ENCODE results near the gene PDLIM7. TPM values are rescaled to one million over a fixed set of nuclear protein-coding genes. Genes with fewer than 3 reads are reported as not detected.

The PDLIM7 gene
- total and polyA plus RNA-seq, 2 donors = 102 to 728 TPM

DNA sequence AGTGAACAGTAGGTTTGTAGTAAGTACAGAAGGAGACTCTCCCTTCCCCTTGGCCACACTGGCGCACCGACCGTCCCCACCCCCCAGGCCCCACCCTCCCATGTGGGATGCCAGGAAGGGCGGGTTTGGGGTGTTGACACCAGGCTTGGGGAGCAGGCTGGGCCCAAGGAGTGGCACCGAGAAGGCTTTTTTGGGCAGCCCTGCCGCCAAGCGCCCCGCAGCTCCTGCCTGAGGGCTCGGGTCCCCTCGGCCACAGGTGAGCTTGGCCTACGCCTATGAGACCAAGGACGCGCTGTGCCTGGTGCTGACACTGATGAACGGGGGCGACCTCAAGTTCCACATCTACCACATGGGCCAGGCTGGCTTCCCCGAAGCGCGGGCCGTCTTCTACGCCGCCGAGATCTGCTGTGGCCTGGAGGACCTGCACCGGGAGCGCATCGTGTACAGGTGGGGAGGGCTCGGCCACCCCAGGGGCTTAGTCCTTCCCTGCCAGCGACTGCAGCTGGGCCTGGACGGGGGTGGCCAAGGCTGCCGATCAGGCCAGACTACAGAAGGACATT is 63.7 kb downstream of the PDLIM7 start:
- Histone ChIP-seq H3K36me3 (ENCODE audit: insufficient read depth) (peaks cover 3% of the 10 kb centered on the region), H3K27ac (ENCODE audit: low read depth) (no peak overlapping the region), H3K4me1 (ENCODE audit: insufficient read depth) (peaks cover 2% of the 10 kb centered on the region), H3K4me3 (ENCODE audit: low read depth, low read length) (no peak overlapping the region)
- DNase-seq (ENCODE audit: extremely low spot score) = no peak
- 93% methylated on average over 29 of the region's 29 CpGs for WGBS

Other genes with a start within 250 kb of the PDLIM7 start
- gene RAB24, start 193.9 kb downstream of the PDLIM7 start, total RNA-seq = 9.7 TPM
- 50.6 TPM for gene RAB24, start 193.9 kb downstream of the PDLIM7 start, polyA plus RNA-seq
- gene PRELID1, start 193.8 kb downstream of the PDLIM7 start, total RNA-seq = 40.8 TPM
- gene PRELID1, start 193.8 kb downstream of the PDLIM7 start, polyA plus RNA-seq = 122 TPM
- 11.3 TPM for gene MXD3, start 185.7 kb downstream of the PDLIM7 start, total RNA-seq
- 4.0 TPM for gene MXD3, start 185.7 kb downstream of the PDLIM7 start, polyA plus RNA-seq
- 101 TPM for gene LMAN2, start 145.9 kb downstream of the PDLIM7 start, total RNA-seq
- gene LMAN2, start 145.9 kb downstream of the PDLIM7 start, polyA plus RNA-seq = 209 TPM
- gene RGS14, start 139.7 kb downstream of the PDLIM7 start, total RNA-seq = 4.7 TPM
- 16.4 TPM for gene RGS14, start 139.7 kb downstream of the PDLIM7 start, polyA plus RNA-seq
- not detected for gene SLC34A1, start 113.2 kb downstream of the PDLIM7 start, total RNA-seq
- gene SLC34A1, start 113.2 kb downstream of the PDLIM7 start, polyA plus RNA-seq = 0.04 TPM
- not detected for gene PFN3, start 96.9 kb downstream of the PDLIM7 start, total RNA-seq
- not detected for gene PFN3, start 96.9 kb downstream of the PDLIM7 start, polyA plus RNA-seq
- gene F12, start 88.0 kb downstream of the PDLIM7 start, total RNA-seq = not detected
- 1.1 TPM for gene F12, start 88.0 kb downstream of the PDLIM7 start, polyA plus RNA-seq
- 13.4 TPM for gene GRK6, start 70.9 kb downstream of the PDLIM7 start, total RNA-seq
- 27.7 TPM for gene GRK6, start 70.9 kb downstream of the PDLIM7 start, polyA plus RNA-seq
- gene PRR7, start 50.8 kb downstream of the PDLIM7 start, total RNA-seq = 0.58 TPM
- gene PRR7, start 50.8 kb downstream of the PDLIM7 start, polyA plus RNA-seq = 2.4 TPM
- 53.9 TPM for gene DBN1, start 24.0 kb downstream of the PDLIM7 start, total RNA-seq
- 96.5 TPM for gene DBN1, start 24.0 kb downstream of the PDLIM7 start, polyA plus RNA-seq
- gene DOK3, start 12.2 kb upstream of the PDLIM7 start, total RNA-seq = 2.9 TPM
- gene DOK3, start 12.2 kb upstream of the PDLIM7 start, polyA plus RNA-seq = 8.5 TPM
- gene DDX41, start 19.4 kb upstream of the PDLIM7 start, total RNA-seq = 27.4 TPM
- 65.6 TPM for gene DDX41, start 19.4 kb upstream of the PDLIM7 start, polyA plus RNA-seq
- 22.8 TPM for gene FAM193B, start 57.0 kb upstream of the PDLIM7 start, total RNA-seq
- 66.7 TPM for gene FAM193B, start 57.0 kb upstream of the PDLIM7 start, polyA plus RNA-seq
- gene TMED9, start 94.6 kb upstream of the PDLIM7 start, total RNA-seq = 50.9 TPM
- 136 TPM for gene TMED9, start 94.6 kb upstream of the PDLIM7 start, polyA plus RNA-seq
- gene B4GALT7, start 102.5 kb upstream of the PDLIM7 start, total RNA-seq = 14.3 TPM
- gene B4GALT7, start 102.5 kb upstream of the PDLIM7 start, polyA plus RNA-seq = 29.4 TPM